ENCODE results near the gene DHCR7.

DHCR7 gene

DNA sequence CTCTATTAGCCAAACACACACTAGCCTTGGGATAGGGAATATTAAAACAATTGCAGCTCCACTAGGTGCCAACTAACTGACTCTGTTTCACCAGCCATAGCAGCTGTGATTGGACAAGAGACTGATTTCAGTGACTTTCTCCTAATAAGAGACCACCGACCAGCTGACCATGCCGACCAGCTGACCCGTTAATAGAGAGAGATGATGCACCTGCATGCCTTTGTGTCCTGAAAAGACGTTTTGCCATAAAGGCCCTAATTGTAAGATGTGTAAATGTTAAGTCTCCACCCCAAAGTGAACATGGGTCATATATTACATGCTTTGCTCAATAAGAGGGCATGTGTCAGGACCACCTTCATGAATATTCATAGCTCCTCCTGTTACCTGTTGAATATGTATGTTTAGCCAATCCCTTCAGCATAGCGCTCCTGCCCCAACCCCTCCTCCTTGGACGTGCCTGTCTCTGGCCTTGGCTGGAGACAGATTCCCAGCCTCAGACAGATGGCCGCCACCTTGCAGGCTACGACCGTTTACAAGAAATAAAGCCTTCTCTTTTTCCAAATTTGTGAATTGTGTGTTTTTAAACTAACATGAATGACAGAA is 3.5 kb upstream of the DHCR7 start:
- DNase-seq (ENCODE audit: low spot score): no peak
- in situ Hi-C loops (cut with MboI; ENCODE audit: low sequenced_read_pairs, unreplicated experiment): no loop called here
- TF ChIP-seq, protein P1, sequence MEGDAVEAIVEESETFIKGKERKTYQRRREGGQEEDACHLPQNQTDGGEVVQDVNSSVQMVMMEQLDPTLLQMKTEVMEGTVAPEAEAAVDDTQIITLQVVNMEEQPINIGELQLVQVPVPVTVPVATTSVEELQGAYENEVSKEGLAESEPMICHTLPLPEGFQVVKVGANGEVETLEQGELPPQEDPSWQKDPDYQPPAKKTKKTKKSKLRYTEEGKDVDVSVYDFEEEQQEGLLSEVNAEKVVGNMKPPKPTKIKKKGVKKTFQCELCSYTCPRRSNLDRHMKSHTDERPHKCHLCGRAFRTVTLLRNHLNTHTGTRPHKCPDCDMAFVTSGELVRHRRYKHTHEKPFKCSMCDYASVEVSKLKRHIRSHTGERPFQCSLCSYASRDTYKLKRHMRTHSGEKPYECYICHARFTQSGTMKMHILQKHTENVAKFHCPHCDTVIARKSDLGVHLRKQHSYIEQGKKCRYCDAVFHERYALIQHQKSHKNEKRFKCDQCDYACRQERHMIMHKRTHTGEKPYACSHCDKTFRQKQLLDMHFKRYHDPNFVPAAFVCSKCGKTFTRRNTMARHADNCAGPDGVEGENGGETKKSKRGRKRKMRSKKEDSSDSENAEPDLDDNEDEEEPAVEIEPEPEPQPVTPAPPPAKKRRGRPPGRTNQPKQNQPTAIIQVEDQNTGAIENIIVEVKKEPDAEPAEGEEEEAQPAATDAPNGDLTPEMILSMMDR (IDR thresholded peaks at IDR 0.05; ENCODE audit: borderline replicate concordance, control extremely low read depth, extremely low read depth, insufficient read depth, missing control alignments): no peak

DNA sequence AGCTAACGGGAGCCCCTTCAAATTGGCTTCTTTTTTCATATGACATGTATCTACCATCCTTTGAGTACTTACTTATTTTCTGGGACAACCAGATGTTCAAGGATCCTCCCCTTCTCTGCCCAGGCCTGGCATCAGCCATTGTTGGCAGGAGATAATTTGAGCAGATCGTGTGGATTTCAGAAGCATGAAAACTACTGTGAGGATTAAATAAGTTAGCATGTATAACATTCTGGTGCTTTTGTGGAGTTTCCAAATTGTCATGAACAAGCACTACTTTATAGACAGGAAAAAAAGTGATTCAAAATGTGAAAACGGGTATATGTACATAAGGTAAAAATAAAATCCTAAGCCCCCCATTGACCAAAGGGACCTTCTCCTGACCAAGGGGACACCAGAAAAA is 2.7 kb upstream of the DHCR7 start:
- TF ChIP-seq, protein P1 (IDR thresholded peaks at IDR 0.05; ENCODE audit: borderline replicate concordance, control extremely low read depth, extremely low read depth, insufficient read depth, missing control alignments): no peak
- in situ Hi-C loops (cut with MboI; ENCODE audit: low sequenced_read_pairs, unreplicated experiment): no loop called here
- DNase-seq (ENCODE audit: low spot score): no peak

DNA sequence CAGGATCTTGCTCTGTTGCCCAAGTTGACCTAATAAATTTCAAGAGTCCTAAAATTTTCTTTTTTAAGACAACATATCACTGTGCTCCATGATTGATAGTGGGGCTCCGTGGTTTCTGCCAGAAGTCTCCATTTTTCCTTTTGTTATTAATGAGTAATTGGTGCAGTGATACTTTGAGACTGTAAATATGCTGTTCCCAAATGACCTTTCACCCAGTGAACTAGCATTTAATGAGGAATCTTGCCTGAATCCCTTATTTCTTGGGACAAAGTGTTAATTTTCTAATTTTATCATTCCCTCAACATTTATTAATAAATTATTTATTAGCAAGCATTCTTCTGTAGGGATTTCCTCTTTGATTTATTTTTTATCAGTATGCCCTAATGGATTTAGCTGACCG is 2.3 kb upstream of the DHCR7 start:
- in situ Hi-C loops (cut with MboI; ENCODE audit: low sequenced_read_pairs, unreplicated experiment): no loop called here

DNA sequence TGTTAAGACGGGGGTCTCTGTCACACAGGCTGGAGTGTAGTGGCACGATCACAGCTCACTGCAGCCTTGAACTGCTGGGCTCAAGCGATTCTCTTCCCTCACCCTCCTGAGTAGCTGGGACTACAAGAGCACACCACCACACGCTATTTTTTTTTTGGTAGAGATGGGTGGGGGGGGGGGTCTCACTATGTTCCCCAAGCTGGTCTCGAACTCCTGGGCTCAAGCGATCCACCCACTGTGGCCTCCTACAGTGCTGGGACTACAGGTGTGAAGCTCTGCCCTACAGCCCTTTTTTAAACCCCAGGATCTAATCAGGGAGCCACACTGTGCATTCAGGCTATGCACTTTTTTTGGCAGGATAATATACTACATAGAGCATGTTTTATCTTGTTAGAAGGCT is 1.4 kb upstream of the DHCR7 start:
- TF ChIP-seq, protein P1 (IDR thresholded peaks at IDR 0.05; ENCODE audit: borderline replicate concordance, control extremely low read depth, extremely low read depth, insufficient read depth, missing control alignments): no peak
- DNase-seq (ENCODE audit: low spot score): no peak
- in situ Hi-C loops (cut with MboI; ENCODE audit: low sequenced_read_pairs, unreplicated experiment): no loop called here

More for the DNA sequence above, 2.3 kb upstream of the DHCR7 start:
- TF ChIP-seq, protein P1 (IDR thresholded peaks at IDR 0.05; ENCODE audit: borderline replicate concordance, control extremely low read depth, extremely low read depth, insufficient read depth, missing control alignments): no peak
- no peak for DNase-seq (ENCODE audit: low spot score)

DNA sequence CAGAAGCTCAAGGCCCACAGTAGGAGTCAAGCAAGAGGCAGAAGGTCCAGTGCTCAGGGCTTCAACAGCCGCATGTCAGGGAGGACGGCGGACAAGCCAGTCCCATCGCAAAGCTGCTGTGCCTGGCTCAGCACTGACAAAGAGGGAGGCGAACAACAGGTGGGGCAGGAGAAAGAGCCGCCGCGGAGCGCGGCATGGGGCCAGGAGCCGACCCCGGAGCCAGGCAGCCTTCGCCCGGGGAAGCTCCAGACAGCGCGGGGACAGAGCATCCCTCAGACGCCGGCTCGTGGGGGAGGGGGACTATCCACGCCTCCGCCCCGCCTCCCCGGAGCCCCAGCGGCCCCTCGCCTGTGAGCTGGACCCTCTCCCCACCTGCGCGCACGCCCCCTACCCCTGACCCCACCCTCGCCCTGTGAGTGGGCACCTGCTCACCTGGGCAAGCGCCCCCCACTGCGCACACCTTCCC is 369 bp downstream of the DHCR7 start:
- peak; percentile 72 for DNase-seq (ENCODE audit: low spot score)
- TF ChIP-seq, protein P1 (IDR thresholded peaks at IDR 0.05; ENCODE audit: borderline replicate concordance, control extremely low read depth, extremely low read depth, insufficient read depth, missing control alignments): no peak
- in situ Hi-C loops (cut with MboI; ENCODE audit: low sequenced_read_pairs, unreplicated experiment): no loop called here

DNA sequence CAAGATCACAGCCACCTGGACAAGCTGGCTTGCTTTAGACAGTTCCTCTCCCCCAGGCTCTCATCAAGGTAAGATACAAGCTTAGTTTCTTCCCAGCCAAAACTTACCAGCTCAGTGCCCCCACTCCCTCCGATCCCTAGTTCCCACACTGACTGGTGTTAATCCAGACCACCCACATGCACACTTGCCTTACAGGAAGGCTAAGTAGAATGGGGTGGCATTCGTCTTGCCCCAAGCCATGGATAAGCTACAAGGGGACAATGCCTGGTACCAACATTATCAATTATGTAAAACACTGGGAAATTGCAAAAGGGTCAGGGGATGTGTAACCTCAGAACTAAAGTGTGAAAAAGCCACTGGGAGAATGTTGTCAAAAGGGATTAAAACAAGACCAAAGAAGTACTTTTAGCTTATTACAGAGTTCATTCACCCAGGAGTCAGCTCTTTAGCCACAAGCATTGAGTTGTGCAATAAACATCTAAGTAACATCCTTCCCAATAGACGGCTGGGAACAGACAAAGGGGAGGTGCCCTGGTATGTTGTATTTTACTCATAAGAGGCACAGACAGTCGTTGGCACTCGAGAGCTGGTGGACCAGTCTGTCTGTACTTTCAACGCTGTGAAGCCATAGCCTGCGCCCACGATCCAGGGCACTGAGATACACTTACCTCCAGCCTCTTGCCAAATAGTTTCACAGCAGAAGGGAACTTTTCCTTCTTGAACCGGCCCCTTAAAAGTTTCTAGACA is 1.1 kb downstream of the DHCR7 start:
- no peak for DNase-seq (ENCODE audit: low spot score)
- in situ Hi-C loops (cut with MboI; ENCODE audit: low sequenced_read_pairs, unreplicated experiment): no loop called here

More for the DNA sequence above, 1.1 kb downstream of the DHCR7 start:
- TF ChIP-seq, protein P1 (IDR thresholded peaks at IDR 0.05; ENCODE audit: borderline replicate concordance, control extremely low read depth, extremely low read depth, insufficient read depth, missing control alignments): no peak
